Colonic mucosa (tissue), 4 donors: ENCODE measurements around the gene ASMTL. TPM values are rescaled to one million over a fixed set of nuclear protein-coding genes. Genes with fewer than 3 reads are reported as not detected.
"Not testable (repeated sequence)": the region's sequence is repeated elsewhere in the genome, so short reads cannot be mapped to it uniquely, and the experiment has no call there.

Source experiments
- DNase-seq: peaks from one replicate; pipeline ENCODE4 v3.0.0-alpha.2; 2020
- H3K27ac ChIP-seq: fragments of 200-600 bp; one replicate; pipeline ENCODE4 v1.8.0; 2021
- H3K27me3 ChIP-seq: fragments of 200-600 bp; one replicate; pipeline ENCODE4 v1.8.0; 2021
- H3K36me3 ChIP-seq: fragments of 200-600 bp; one replicate; pipeline ENCODE4 v1.8.0; 2021
- H3K4me1 ChIP-seq: fragments of 200-600 bp; one replicate; pipeline ENCODE4 v1.8.0; 2021; ENCODE audit warnings: mild to moderate bottlenecking
- H3K4me3 ChIP-seq: fragments of 200-600 bp; one replicate; pipeline ENCODE4 v1.8.0; 2021
- H3K9ac ChIP-seq, 2 donors: one replicate each; pipeline ENCODE4 v1.7.0; 2013; ENCODE audit warnings: control low read depth in 2 of 2, low read depth in 2 of 2, low read length in 2 of 2
- H3K9me3 ChIP-seq: fragments of 200-600 bp; one replicate; pipeline ENCODE4 v1.8.0; 2021
- intact Hi-C: fragments of 100-400 bp; cut with DNase I; formaldehyde crosslinking; loops from one replicate; pipeline ENCODE4 v1.14.1; 2022
- total RNA-seq, 2 donors: library from RNA; stranded (reverse); fragmentation: NEBNext Ultra II Directional in 1 of 2; extraction: Animal tissue kit (Norgen Biotek cat#: 25700) in 1 of 2; gene quantifications; one replicate each; pipeline ENCODE4 v1.2.1, GENCODE V29; 2021
- TF ChIP-seq, protein P1 (sequence below): fragments of 200-600 bp; IDR thresholded peaks from one replicate; pipeline ENCODE4 v1.8.0; 2022; ENCODE audit warnings: antibody characterized with exemption, mild to moderate bottlenecking
- donor health status: healthy.
- donor health status: DM: no; HTN: no; CAD: no.
- donor health status: DM: no; HTN: no; CAD: no.

Gene ASMTL
- total RNA-seq, 2 donors from 2014 or later: 17.4 to 21.6 TPM

DNA sequence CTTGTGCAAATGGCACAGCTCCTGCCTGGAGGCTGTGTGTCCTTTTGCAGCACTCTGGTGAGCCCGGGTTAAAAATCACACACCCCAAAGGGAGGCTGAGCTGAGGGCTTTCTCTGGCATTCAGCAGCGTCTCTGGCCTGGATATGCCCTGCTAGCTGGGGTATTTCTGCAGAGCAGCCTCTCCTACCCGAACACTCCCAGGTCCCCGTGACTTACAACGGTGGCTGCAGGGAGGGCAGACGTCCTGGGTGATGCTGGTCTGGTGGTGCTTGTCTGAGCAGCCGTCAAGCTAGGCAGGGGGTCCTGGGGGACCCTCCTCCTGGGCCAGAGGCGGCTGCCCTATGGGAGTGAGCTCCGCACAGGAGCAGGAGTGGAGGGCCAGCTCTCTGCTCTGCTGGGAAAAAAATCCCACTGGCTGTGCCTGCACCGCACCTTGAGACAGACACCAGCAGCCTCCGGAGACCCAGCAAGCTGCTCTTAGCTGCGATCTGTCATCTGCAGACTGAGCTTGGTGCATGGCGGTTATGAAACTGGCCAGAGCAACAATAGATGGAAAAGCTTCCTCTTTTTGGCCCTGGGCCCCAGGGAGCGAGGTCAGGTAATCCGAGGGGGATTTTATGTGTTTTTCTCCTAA lies 41.3 kb upstream of the ASMTL start:
- H3K36me3 ChIP-seq: no peaks in the 10 kb centered on the region
- no peaks in the 10 kb centered on the region for H3K4me1 ChIP-seq
- no peaks in the 10 kb centered on the region for H3K27me3 ChIP-seq
- peak overlapping the region in 1 of 2 donors; percentile 35 for H3K9ac ChIP-seq
- no peak overlapping the region for H3K4me3 ChIP-seq
- TF ChIP-seq, protein P1, sequence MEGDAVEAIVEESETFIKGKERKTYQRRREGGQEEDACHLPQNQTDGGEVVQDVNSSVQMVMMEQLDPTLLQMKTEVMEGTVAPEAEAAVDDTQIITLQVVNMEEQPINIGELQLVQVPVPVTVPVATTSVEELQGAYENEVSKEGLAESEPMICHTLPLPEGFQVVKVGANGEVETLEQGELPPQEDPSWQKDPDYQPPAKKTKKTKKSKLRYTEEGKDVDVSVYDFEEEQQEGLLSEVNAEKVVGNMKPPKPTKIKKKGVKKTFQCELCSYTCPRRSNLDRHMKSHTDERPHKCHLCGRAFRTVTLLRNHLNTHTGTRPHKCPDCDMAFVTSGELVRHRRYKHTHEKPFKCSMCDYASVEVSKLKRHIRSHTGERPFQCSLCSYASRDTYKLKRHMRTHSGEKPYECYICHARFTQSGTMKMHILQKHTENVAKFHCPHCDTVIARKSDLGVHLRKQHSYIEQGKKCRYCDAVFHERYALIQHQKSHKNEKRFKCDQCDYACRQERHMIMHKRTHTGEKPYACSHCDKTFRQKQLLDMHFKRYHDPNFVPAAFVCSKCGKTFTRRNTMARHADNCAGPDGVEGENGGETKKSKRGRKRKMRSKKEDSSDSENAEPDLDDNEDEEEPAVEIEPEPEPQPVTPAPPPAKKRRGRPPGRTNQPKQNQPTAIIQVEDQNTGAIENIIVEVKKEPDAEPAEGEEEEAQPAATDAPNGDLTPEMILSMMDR: no peak
- DNase-seq: no peak
- H3K27ac ChIP-seq: no peak overlapping the region
- H3K9me3 ChIP-seq: no peaks in the 10 kb centered on the region
- intact Hi-C loops: no loop called here

DNA sequence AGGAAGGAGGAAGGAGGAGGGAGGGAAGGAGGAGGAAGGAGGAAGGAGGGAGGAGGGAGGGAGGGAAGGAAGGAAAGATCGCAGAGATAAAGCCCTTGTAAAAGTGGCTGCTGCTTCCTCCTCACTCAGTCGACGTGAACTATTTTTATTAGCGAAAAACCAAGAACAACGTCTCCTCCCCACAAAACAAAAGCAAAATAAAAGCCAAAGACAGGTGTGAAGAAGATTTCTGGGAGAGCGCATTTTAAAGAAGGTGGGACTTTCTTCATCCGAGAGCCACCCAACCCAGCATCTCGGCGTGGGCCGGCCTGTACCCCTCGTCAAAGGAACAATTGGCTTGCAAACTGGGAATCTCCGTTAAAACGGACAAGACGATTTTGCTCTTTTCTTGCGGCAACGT lies 40.7 kb upstream of the ASMTL start:
- Histone ChIP-seq H3K27me3 (no peaks in the 10 kb centered on the region), H3K27ac (no peak overlapping the region)

DNA sequence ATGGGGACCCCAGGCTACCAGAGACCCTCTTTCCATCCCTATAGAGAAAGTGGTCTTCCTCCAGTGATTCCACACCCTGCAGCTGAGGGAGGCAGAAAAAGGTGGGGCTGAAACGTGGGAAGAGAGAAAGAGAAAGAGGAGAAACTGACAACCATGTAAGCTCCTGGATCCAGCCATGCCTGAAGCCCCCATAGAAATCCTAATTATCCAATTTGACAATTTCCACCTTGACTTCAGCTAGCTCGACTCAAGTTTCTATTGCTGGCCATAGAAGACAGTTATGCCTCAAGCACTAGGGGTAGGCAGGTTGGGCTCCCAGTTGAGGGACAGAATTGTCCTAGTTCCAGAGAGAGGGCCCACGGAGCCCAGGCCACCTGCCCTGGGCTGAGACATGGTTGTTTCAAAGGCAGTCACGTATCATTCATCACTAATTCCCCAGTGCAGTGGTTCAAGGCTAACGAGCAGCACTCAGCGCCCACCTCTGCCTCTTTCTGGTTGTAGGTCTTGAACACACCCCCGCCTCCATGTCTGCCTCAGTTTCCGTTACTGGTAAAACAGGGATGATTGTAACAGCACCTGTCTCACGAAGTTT lies 39.8 kb upstream of the ASMTL start:
- intact Hi-C loops: no loop called here
- DNase-seq: no peak
- Histone ChIP-seq H3K27ac (no peak overlapping the region), H3K9ac (no peak overlapping the region), H3K4me3 (no peak overlapping the region), H3K9me3 (no peaks in the 10 kb centered on the region), H3K36me3 (no peaks in the 10 kb centered on the region), H3K27me3 (no peaks in the 10 kb centered on the region), H3K4me1 (no peaks in the 10 kb centered on the region)
- TF ChIP-seq, protein P1: no peak

More for the DNA sequence above, 40.7 kb upstream of the ASMTL start:
- Histone ChIP-seq H3K9me3 (no peaks in the 10 kb centered on the region), H3K4me3 (no peak overlapping the region), H3K4me1 (no peaks in the 10 kb centered on the region), H3K9ac (no peak overlapping the region), H3K36me3 (no peaks in the 10 kb centered on the region)
- intact Hi-C loops: no loop called here
- TF ChIP-seq, protein P1: no peak
- no peak for DNase-seq

DNA sequence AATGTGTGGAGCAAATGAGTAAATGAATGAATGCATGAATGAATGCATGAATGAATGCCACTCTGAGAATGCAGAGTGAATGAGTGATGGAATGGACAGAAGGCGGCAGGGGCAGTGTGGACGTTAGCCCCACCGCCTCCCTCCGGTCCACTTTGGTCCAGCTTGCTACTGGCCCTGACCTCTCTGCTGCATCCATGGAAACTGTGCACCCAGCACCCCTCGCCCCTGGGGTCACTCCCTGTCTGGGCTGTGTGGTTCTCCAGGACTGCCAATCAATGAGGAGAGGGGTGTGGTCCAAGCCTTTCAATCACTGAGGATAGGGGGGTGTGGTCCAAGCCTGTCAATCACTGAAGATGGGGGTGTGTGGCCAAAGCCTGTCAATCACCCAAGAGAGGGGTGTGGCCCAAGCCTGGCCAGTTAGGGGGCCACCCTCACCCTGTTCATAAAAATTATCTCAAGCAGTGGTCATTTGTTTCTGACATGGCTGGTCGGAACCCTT lies 39.2 kb upstream of the ASMTL start:
- intact Hi-C loops: no loop called here
- TF ChIP-seq, protein P1: no peak
- Histone ChIP-seq H3K36me3 (no peaks in the 10 kb centered on the region), H3K27me3 (no peaks in the 10 kb centered on the region), H3K9me3 (no peaks in the 10 kb centered on the region), H3K4me3 (no peak overlapping the region), H3K9ac (no peak overlapping the region), H3K27ac (no peak overlapping the region), H3K4me1 (no peaks in the 10 kb centered on the region)
- DNase-seq: no peak

DNA sequence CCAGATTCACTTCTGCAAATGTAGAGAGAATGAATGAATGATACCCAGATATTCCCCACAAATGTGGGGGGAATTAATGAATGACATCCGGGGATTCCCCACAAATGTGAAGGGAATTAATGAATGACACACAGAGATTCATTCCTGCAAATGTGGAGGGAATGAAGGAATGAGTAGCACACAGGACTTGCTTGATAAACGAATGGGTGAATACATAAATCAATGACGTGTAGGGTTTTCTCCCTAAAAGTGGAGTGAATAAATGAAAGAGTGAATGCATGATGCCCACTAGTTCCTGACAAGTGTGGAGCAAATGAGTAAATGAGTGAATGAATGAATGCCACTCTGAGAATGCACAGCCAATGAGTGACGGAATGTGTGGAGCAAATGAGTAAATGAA lies 38.5 kb upstream of the ASMTL start:
- not testable (repeated sequence) for H3K9me3 ChIP-seq, H3K4me3 ChIP-seq, H3K9ac ChIP-seq

DNA sequence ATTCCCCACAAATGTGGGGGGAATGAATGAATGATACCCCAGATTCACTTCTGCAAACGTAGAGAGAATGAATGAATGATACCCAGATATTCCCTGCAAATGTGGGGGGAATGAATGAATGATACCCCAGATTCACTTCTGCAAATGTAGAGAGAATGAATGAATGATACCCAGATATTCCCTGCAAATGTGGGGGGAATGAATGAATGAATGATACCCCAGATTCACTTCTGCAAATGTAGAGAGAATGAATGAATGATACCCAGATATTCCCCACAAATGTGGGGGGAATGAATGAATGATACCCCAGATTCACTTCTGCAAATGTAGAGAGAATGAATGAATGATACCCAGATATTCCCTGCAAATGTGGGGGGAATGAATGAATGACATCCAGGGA lies 38.0 kb upstream of the ASMTL start:
- H3K36me3 ChIP-seq: not testable (repeated sequence)

More for the DNA sequence above, 38.5 kb upstream of the ASMTL start:
- H3K27ac ChIP-seq, H3K36me3 ChIP-seq, H3K27me3 ChIP-seq, DNase-seq, H3K4me1 ChIP-seq, intact Hi-C loops: not testable (repeated sequence)

DNA sequence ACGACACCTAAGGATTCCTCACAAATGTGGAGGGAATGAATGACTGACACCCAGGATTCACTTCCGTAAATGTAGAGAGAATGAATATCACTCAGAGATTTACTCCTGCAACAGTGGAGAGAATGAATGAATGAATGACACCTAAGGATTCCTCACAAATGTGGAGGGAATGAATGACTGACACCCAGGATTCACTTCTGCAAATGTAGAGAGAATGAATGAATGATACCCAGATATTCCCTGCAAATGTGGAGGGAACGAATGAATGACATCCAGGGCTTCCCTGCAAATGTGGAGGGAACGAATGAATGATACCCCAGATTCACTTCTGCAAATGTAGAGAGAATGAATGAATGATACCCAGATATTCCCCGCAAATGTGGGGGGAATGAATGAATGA lies 36.6 kb upstream of the ASMTL start:
- H3K36me3 ChIP-seq, H3K4me1 ChIP-seq, intact Hi-C loops, H3K4me3 ChIP-seq, H3K9me3 ChIP-seq, DNase-seq, H3K27me3 ChIP-seq, H3K9ac ChIP-seq, H3K27ac ChIP-seq: not testable (repeated sequence)

More for the DNA sequence above, 38.0 kb upstream of the ASMTL start:
- H3K4me3 ChIP-seq, H3K27me3 ChIP-seq, H3K9me3 ChIP-seq, H3K27ac ChIP-seq, intact Hi-C loops, DNase-seq, H3K4me1 ChIP-seq, H3K9ac ChIP-seq: not testable (repeated sequence)
